T-helper 1 cell treated with Interleukin-12 subunit alpha and Interleukin-12 subunit beta and Interleukin-4 antibody, amounts not matched to agents 30 μg/mL and 1 μg/mL, for 36 hours (primary cell): ENCODE data around the gene TSN.
"Not testable (repeated sequence)": the region's sequence is repeated elsewhere in the genome, so short reads cannot be mapped to it uniquely, and the experiment has no call there.

ENCODE experiments used
- H3K27ac Mint-ChIP-seq: one replicate; pipeline ENCODE4 v1.8.0; 2021; ENCODE audit warnings: mild to moderate bottlenecking, mixed read lengths
- H3K27me3 Mint-ChIP-seq: one replicate; pipeline ENCODE4 v1.8.0; 2021; ENCODE audit warnings: low read depth, mixed read lengths
- H3K36me3 Mint-ChIP-seq: one replicate; pipeline ENCODE4 v1.8.0; 2021; ENCODE audit warnings: low read depth, mixed read lengths
- H3K4me1 Mint-ChIP-seq: one replicate; pipeline ENCODE4 v1.8.0; 2021; ENCODE audit warnings: low read depth, mixed read lengths
- H3K4me3 Mint-ChIP-seq: one replicate; pipeline ENCODE4 v1.8.0; 2021; ENCODE audit warnings: mild to moderate bottlenecking, moderate library complexity, mixed read lengths
- H3K9me3 Mint-ChIP-seq: one replicate; pipeline ENCODE4 v1.8.0; 2021; ENCODE audit warnings: mixed read lengths

The TSN gene

DNA sequence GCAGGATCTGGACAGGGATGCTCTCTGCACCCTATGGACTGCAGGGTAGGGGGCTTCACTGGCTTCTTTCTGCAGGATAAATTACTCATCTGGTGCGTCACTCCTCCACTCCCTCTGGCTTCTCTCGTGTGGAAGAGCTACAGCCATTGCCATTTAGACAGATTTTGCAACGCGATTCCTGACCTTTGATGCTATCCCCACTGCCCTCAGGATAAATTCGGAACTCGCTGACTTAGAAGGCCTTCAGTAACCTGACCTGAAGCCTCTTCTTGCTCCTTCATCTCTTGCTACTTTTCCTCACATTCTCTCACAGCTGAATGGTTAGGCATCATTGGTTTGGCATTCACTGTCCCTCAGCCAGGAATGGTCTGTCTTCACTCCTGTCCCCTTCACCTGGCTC is 24.1 kb upstream of the TSN start:
- Mint-ChIP-seq H3K36me3 (peaks cover 46% of the 10 kb centered on the region), H3K27ac (no peak overlapping the region), H3K27me3 (no peaks in the 10 kb centered on the region), H3K9me3 (no peaks in the 10 kb centered on the region), H3K4me1 (peaks cover 21% of the 10 kb centered on the region), H3K4me3 (no peak overlapping the region)

DNA sequence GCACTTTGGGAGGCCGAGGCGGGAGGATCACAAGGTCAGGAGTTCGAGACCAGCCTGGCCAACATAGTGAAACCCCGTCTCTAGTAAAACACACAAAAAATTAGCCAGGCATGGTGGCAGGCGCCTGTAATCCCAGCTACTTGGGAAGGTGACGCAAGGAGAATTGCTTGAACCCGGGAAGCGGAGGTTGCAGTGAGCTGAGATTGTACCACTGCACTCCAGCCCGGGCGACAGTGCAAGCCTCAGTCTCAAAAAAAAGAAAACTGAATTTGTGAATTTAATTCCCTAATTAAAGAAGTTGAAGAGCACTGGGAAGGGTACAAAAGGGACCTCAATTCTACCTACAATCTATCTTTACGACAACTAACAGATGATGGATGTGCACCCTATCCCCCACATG is 20.9 kb upstream of the TSN start:
- Mint-ChIP-seq H3K4me1 (peaks cover 31% of the 10 kb centered on the region), H3K36me3 (peaks cover 31% of the 10 kb centered on the region)
- not testable (repeated sequence) for H3K27me3 Mint-ChIP-seq, H3K4me3 Mint-ChIP-seq, H3K9me3 Mint-ChIP-seq, H3K27ac Mint-ChIP-seq

DNA sequence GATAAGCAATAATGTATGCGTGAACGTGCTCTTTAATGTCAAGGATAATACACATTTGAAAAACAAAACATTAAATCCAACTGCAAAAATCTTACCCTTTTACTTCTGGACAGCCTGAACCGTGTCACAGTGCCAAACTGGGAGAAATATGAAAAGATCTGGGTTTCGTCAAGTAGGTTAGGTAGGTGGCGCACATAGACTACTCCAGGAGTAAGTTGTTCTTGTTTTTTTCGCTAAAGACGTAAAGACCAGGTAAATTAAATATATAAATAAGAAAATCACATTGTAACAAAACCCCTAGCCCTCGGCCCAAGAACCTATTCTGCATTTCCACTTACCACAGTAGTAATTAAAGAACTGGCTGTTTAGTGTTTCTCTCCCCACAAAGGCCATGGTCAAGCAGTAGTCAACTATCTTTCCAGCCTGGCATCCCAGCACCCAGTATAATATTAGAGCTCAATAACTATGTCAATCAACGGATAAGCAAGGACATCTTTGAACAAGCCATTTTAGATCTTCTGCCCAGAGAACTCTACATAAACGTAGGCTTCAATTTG is 19.9 kb upstream of the TSN start:
- H3K27me3 Mint-ChIP-seq: peaks cover 3% of the 10 kb centered on the region
- H3K9me3 Mint-ChIP-seq: no peaks in the 10 kb centered on the region
- peak overlapping the region; percentile 89 for H3K4me3 Mint-ChIP-seq
- H3K4me1 Mint-ChIP-seq: peaks cover 29% of the 10 kb centered on the region
- peak overlapping the region; percentile 95 for H3K27ac Mint-ChIP-seq
- peaks cover 31% of the 10 kb centered on the region for H3K36me3 Mint-ChIP-seq

DNA sequence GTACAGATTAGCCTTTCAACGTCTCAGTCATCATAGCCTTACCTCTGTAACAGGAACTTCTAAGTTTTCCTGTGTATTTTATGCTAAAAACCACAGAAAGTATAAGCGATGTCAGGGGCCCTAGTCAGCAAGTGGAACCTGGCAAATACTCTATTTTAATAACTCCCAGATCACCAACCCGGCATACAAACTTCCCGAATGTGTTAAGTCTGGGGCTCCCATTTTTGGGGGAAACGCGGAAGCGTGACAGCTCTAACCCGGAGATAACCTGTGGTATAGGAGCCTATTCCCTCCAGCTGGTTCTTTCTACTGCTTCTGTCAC is 19.4 kb upstream of the TSN start:
- Mint-ChIP-seq H3K36me3 (peaks cover 26% of the 10 kb centered on the region), H3K4me1 (peaks cover 29% of the 10 kb centered on the region), H3K9me3 (no peaks in the 10 kb centered on the region), H3K27ac (peak overlapping the region; percentile 95), H3K27me3 (peaks cover 3% of the 10 kb centered on the region), H3K4me3 (peak overlapping the region; percentile 89)

DNA sequence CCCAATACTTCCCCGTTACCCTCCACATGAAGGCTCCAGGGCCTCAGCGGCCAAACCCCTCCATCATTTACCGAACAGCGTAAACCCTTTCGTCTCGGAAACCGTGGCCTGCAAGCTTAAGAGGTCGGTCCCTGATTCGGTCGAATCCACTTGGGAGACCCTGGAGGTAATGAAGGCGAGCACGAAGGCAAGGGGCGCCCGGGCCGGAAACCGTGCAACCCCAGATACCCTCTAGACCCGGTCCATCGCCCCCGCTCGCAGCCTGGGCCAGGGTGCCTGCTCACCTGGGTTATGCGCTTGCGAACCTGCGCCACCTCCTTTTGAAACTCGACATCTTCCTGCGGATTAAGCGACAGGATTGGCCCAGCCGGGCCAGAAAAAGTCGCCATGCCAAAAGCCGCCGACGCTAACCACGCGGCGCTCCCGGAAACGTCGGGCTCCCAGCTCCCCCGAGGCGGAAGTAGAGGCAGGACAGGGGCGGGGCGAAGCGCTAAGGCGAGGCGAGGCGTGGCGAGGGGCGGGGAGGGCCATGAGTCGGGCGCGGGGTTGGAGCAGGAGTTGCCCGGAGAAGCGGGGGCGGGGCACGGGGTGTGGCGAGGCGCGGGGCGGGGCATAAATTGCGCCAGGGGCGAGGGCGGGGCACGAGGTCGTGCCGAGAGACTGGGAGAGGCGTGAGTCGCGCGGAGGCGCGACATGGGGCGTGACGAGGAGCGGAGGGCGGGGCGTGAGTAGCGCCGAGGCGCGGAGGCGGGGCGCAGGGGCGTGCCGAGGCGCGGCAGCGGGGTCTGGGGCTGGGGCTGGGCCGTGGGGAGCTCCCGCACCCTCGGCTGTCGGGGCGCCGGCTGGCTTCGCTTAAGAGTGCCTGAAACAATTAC is 18.8 kb upstream of the TSN start, which contains the start of gene NIFK:
NIFK (minus strand) TSS at position 414 of the 875 bp plus-strand sequence; CDS start at position 389, 25 bp downstream.
- Mint-ChIP-seq H3K4me3 (peak within 1 kb of the TSS; percentile 89), H3K27me3 (peaks cover 3% of the 10 kb centered on the region), H3K36me3 (peaks cover 20% of the 10 kb centered on the region), H3K27ac (peak within 1 kb of the TSS; percentile 95), H3K4me1 (peaks cover 26% of the 10 kb centered on the region), H3K9me3 (no peaks in the 10 kb centered on the region)

DNA sequence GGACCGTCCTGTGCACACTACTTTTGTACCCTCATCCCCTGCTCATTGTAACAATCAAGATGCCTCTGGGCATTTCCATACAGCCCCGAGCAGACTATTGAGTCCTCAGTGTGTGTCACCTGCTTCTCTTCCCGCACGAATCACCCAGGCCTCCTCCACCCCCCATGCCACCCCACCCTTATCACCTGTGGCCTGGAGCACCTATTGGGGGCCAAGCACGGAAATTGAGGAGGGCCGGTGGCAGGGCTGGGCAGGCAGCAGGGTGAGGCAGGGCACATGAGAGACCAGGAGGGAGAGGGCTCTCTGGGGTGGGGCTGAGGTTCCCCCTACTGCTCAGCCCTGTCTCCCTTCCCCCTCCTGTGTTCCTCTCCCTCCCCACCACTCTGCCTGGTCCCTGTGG is 14.5 kb upstream of the TSN start:
- H3K4me3 Mint-ChIP-seq: no peak overlapping the region

DNA sequence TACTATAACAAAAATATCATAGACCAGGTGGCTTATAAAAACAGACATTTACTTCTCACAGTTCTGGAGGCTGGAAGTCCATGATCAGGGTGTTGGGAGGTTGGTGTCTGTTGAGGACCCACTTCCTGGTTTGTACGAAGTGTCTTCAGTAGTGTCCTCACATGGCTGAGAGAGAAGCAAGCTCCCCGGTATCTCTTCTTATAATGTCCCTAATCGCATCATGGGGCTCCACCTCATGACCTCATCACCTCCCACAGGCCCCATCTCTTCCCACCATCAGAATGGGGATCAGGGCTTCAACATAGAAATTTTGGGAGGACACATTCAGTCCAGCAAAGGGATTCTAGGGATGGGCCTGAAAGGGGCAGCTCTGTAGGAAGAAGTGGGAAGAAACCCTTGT is 14.0 kb upstream of the TSN start:
- Mint-ChIP-seq H3K4me3 (no peak overlapping the region), H3K9me3 (no peaks in the 10 kb centered on the region), H3K27me3 (peaks cover 7% of the 10 kb centered on the region), H3K4me1 (peaks cover 10% of the 10 kb centered on the region), H3K36me3 (no peaks in the 10 kb centered on the region), H3K27ac (no peak overlapping the region)

More for the DNA sequence above, 14.5 kb upstream of the TSN start:
- Mint-ChIP-seq H3K4me1 (peaks cover 10% of the 10 kb centered on the region), H3K27ac (no peak overlapping the region), H3K36me3 (peaks cover under 1% of the 10 kb centered on the region), H3K27me3 (peaks cover 7% of the 10 kb centered on the region), H3K9me3 (no peaks in the 10 kb centered on the region)

DNA sequence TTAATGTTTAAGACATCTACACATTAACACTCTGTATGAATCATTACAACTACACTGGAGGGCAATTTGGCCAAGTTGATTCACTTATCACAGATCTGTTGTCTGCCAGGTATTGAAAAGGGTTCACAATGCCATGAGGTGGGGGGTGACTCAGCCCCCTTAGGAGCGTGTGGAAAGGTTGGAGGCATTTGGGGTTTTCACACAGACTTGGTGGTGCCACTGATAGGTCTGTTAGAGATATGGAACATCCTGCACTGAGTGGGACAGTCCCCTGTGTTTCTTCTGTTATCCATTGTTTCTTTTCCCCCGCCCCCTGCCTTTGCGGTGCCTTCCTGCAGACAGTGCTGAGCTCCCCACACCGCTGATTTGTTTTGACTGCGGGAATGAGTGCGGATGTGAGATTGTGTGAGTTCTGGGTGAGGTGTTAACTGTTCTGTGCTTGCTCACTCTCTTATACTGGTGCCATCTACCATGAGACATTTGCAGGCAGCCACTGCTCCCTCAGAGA is 9.3 kb upstream of the TSN start:
- Mint-ChIP-seq H3K4me3 (no peak overlapping the region), H3K4me1 (no peaks in the 10 kb centered on the region), H3K27me3 (peaks cover 4% of the 10 kb centered on the region), H3K27ac (no peak overlapping the region), H3K9me3 (no peaks in the 10 kb centered on the region), H3K36me3 (no peaks in the 10 kb centered on the region)

DNA sequence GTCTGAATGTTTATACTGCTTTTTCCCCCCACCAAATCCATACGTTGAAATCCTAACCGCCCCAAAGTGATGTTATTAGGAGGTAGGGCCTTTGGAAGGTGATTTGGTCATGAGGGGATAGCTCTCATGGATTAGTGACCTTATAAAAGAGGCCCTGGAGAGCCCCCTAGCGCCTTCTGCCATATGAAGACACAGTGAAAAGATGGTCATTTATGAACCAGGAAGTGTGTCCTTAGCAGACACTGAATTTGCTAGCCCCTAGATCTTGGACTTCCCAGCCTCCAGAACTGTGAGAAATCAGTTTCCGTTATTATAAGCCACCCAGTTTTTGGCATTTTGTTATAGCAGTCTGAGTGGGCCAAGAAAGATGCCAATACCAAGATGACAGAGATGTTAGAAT is 7.2 kb upstream of the TSN start:
- Mint-ChIP-seq H3K4me3 (no peak overlapping the region), H3K36me3 (no peaks in the 10 kb centered on the region), H3K4me1 (no peaks in the 10 kb centered on the region), H3K9me3 (no peaks in the 10 kb centered on the region), H3K27ac (no peak overlapping the region), H3K27me3 (peaks cover 4% of the 10 kb centered on the region)

DNA sequence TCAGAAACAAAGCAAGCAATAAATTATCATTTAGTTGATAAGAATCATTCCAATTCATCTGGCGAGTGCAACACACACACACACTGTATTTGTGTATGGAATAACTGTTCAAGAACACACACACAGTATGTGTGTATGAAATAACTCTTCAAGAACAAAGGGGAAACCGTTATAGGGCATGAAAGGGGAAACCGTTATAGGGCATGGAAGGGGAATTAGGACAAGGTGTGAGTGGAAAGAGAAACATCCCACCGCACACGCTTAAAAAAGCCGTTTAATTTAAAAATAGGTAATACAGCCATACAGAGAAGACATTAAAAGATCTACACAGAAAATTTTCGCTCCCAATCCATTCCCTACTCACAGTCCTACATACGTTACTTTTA is 607 bp upstream of the TSN start:
- Mint-ChIP-seq H3K4me1 (peaks cover 16% of the 10 kb centered on the region), H3K27ac (peak overlapping the region; percentile 85), H3K27me3 (no peaks in the 10 kb centered on the region), H3K4me3 (peak overlapping the region; percentile 91), H3K9me3 (no peaks in the 10 kb centered on the region), H3K36me3 (no peaks in the 10 kb centered on the region)

DNA sequence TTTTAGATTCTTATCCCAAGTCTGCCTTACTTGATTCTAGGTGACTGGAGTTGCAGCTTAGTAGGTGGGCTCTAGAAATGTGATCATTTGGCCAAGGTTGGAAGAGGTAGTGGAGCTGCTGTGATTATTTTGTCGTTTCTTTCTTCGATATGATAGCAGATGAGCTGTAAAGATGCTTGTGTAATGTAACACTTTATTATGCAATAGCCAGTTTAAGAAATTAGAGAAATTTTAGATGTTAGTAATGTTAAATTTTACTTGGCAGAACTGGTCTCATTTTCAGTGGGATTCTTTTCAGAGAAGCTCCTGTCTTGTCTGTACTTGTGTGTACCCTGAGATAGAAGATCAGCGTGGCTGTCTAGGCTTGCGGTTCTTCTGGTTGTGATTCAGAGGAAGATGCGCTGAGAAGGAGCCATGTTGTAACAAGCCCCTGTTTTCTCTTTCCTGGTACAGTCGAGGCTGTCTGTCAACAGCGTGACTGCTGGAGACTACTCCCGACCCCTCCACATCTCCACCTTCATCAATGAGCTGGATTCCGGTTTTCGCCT is 9.3 kb downstream of the TSN start:
- H3K9me3 Mint-ChIP-seq: no peaks in the 10 kb centered on the region
- no peaks in the 10 kb centered on the region for H3K4me1 Mint-ChIP-seq
- no peak overlapping the region for H3K4me3 Mint-ChIP-seq
- peaks cover 39% of the 10 kb centered on the region for H3K36me3 Mint-ChIP-seq
- H3K27me3 Mint-ChIP-seq: no peaks in the 10 kb centered on the region
- no peak overlapping the region for H3K27ac Mint-ChIP-seq

DNA sequence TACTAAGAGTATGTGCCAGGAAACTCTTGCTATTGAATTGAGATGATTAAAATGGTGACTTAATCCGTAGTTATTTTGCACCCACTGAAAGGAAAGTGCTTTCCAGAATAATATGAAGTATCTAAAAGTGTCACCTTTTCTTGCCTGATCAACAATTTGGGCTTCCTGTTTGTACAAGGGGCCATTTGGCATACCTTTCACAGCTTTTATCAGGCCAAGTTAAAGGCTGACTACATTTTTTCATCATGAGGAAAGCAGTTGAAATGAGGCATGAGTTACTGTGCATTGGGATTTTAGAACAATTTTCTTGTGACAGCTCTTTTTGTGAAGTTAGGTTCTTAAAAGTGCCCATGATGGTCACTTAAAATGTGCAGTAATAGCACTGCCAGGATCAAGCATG is 11.2 kb downstream of the TSN start:
- peaks cover 39% of the 10 kb centered on the region for H3K36me3 Mint-ChIP-seq
- H3K4me3 Mint-ChIP-seq: no peak overlapping the region
- no peak overlapping the region for H3K27ac Mint-ChIP-seq

DNA sequence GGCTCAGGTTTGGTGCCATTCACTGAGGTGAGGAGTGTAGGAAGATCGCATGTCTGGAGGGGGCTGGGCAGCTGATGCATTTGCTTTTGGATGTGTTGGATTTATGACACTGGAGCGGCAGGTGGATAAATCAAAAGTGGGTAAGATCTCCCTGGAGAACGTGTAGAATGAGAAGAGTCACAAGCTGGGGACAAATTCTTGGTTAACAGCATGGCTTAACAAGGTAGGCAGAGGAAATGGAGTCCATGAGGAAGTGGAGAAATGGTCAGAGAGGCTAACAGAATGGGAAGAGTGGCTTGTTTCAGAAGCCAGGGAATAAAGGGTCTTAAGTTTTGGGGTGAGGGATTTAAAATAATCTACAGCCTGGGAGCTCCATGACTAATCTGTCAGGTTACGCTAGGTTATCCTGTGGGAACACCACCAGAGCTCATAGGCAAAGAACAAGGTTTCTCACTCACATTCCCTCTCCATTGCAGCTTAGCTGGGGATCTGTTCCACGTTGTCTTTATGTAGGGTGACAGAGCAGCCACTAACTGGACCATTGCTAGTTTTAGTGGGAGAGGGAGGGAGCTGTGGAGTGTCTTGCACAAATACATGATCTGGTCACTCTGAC is 12.8 kb downstream of the TSN start:
- Mint-ChIP-seq H3K27me3 (no peaks in the 10 kb centered on the region), H3K4me1 (no peaks in the 10 kb centered on the region), H3K4me3 (no peak overlapping the region), H3K9me3 (no peaks in the 10 kb centered on the region), H3K36me3 (peaks cover 35% of the 10 kb centered on the region), H3K27ac (no peak overlapping the region)

More for the DNA sequence above, 11.2 kb downstream of the TSN start:
- H3K27me3 Mint-ChIP-seq: no peaks in the 10 kb centered on the region
- H3K4me1 Mint-ChIP-seq: no peaks in the 10 kb centered on the region
- H3K9me3 Mint-ChIP-seq: no peaks in the 10 kb centered on the region

DNA sequence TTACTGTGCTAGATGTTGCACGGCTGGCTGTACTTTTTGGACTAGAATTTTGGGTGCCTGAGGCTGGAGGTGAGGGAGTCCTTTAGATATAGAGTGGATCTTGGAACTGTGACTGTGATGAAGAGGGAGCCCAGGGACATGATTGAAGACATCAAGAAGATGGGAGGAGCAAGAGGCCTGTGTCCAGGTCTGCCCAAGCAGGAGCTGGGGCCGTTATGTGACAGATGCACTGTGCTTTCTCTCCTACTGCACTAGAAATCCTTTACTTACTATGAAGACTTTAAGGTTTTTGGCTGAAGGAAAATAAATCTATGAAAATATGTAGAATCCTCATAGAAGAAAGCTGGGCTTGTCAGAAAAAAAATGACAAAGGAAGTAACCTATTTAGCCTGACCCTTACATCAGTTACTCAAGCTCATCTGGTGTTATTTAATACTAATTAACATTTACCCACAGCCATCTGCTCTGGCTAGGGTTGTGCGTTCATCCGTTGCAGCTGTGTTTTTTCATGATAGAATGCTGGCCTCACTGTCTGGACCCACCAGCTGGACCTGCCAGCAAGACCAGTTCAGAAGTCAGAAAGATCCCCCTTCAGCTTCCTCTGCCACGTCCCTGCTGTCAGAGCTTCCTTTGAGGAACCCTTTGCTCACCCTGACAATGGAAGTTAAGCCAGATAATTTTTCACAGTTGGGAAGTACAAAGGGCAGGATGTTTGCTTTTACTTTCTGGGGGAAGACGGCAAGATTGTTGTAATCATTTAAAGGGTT is 16.7 kb downstream of the TSN start:
- Mint-ChIP-seq H3K9me3 (no peaks in the 10 kb centered on the region), H3K4me3 (no peak overlapping the region), H3K27ac (no peak overlapping the region), H3K36me3 (peaks cover 9% of the 10 kb centered on the region), H3K4me1 (no peaks in the 10 kb centered on the region), H3K27me3 (no peaks in the 10 kb centered on the region)
